Stomach (tissue), 9 donors: Measurements from ENCODE around the gene ADCY5. TPM values are rescaled to one million over a fixed set of nuclear protein-coding genes. Genes with fewer than 3 reads are reported as not detected.

Experiments used
- DNase-seq, 2 donors: peaks; one replicate each; pipeline versions ENCODE4 v3.0.0 to v3.0.0-alpha.2; 2013 to 2019
- H3K27ac ChIP-seq, 5 donors: fragments of 200-600 bp in 4 of 5; sonication (generic) in 4 of 5; one replicate each; pipeline ENCODE4 v1.5.1; 2013 to 2019; ENCODE audit warnings: mild to moderate bottlenecking in 1 of 5, moderate library complexity in 1 of 5
- H3K27me3 ChIP-seq, 3 donors: fragments of 200-600 bp; sonication (generic); one replicate each; pipeline ENCODE4 v1.5.1; 2017 to 2019; ENCODE audit warnings: mixed run types in 1 of 3
- H3K36me3 ChIP-seq, 4 donors: fragments of 200-600 bp; sonication (generic); 1 replicate in 3 of 4; 2 replicates in 1 of 4; pipeline ENCODE4 v1.5.1; 2016 to 2019
- H3K4me1 ChIP-seq, 4 donors: fragments of 200-600 bp; sonication (generic); one replicate each; pipeline ENCODE4 v1.5.1; 2016 to 2019
- H3K4me3 ChIP-seq, 4 donors: fragments of 200-600 bp; sonication (generic) in 3 of 4; one replicate each; pipeline ENCODE4 v1.5.1; 2016 to 2019; ENCODE audit warnings: mild to moderate bottlenecking in 1 of 4
- H3K9me3 ChIP-seq, 4 donors: fragments of 200-600 bp; sonication (generic); one replicate each; pipeline ENCODE4 v1.5.1; 2016 to 2019
- EP300 ChIP-seq: sonication (generic); formaldehyde crosslinking; IDR thresholded peaks from one replicate; pipeline ENCODE4 v1.6.1; 2017; ENCODE audit warnings: antibody characterized with exemption
- POLR2A ChIP-seq, 4 donors: fragments of 450-650 bp; IDR thresholded peaks; one replicate each; pipeline ENCODE4 v1.6.1; 2016; ENCODE audit warnings: antibody characterized with exemption in 4 of 4, control low read depth in 2 of 4, mild to moderate bottlenecking in 1 of 4, moderate library complexity in 1 of 4
- POLR2AphosphoS5 ChIP-seq, 3 donors: sonication (generic); formaldehyde crosslinking; IDR thresholded peaks; one replicate each; pipeline ENCODE4 v1.6.1; 2016; ENCODE audit warnings: antibody characterized with exemption in 3 of 3
- WGBS, 5 donors: extraction: QIAGEN DNeasy Blood & Tissue Kit in 3 of 5; methylation state at CpG; one replicate each; pipeline versions ENCODE4 v1.1.5 to v1.1.7; 2013 to 2018; 5-methylcytosine and 5-hydroxymethylcytosine counted together
- intact Hi-C: fragments of 100-400 bp; cut with DNase I; formaldehyde crosslinking; loops from one replicate; pipeline ENCODE4 v1.15.1; 2023; ENCODE audit warnings: low total_unique reads
- polyA plus RNA-seq, 3 donors: library from polyadenylated mRNA; stranded (reverse); fragments of 200-250 nt; gene quantifications; one replicate each; pipeline ENCODE4 v1.2.3, GENCODE V29; 2013
- total RNA-seq, 5 donors: library from RNA; depleted of rRNA; stranded (reverse); fragments of >200 nt; gene quantifications; one replicate each; pipeline versions ENCODE4 v1.1.0 to v1.2.3, GENCODE V29; 2014 to 2016
- TF ChIP-seq, protein P1 (sequence below), 7 experiments: fragments of 450-650 bp in 4 of 7; fragments of 200-600 bp in 3 of 7; sonication (generic) in 3 of 7; IDR thresholded peaks; one replicate each; pipeline ENCODE4 v1.5.1; 2016 to 2019; ENCODE audit warnings: antibody characterized with exemption in 7 of 7, control low read depth in 2 of 7, mild to moderate bottlenecking in 1 of 7
- donor health status: healthy with polysubstance abuse.
- donor health status: Bipolar disorder and iron deficiency.
- donor health status: healthy.

ADCY5 gene
- total and polyA plus RNA-seq, 8 donors, result 1.8 to 79.9 (median 16.3) TPM

DNA sequence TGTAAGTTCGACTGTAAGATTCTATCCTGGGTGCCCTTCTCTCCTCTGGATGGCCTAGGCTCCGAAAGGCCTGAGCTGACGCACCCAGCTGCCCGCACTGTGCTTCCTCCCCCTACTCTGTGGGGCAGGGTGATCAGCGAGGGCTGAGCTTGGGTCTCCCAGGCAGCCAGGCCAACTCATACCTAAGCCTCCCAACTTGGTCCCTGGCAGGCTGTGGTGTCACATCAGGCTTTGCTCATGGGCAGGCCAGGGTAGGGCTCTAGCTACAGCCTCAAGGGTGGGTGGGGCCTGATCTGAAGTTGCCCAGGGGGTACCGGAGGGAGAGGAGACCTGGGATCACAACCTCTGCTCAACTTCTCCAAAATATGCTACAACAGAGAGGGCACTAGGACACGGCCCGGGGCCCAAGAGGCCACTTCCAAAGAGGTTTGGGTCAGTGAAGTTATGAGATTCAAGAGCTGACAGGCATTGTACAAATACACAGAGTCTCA lies 123.1 kb downstream of the ADCY5 start:
- peaks cover 0 to 44% (median 10%) of the 10 kb centered on the region in 4 donors for H3K36me3 ChIP-seq
- H3K4me3 ChIP-seq, result no peak overlapping the region
- intact Hi-C loops, result loop anchor here (5.0 kb wide), 1 partner anchor 161 kb away; no protein-coding TSS in a partner anchor
- H3K27me3 ChIP-seq, result peaks cover 0 to 10% (median 0%) of the 10 kb centered on the region in 3 donors
- WGBS, 5 donors, result 86 to 94% (median 92%) methylated on average over 3 to 8 of the region's 8 CpGs
- TF ChIP-seq POLR2A (IDR thresholded peaks at IDR 0.05) (no peak), EP300 (no peak), POLR2AphosphoS5 (IDR thresholded peaks at IDR 0.05) (no peak)
- TF ChIP-seq, protein P1, sequence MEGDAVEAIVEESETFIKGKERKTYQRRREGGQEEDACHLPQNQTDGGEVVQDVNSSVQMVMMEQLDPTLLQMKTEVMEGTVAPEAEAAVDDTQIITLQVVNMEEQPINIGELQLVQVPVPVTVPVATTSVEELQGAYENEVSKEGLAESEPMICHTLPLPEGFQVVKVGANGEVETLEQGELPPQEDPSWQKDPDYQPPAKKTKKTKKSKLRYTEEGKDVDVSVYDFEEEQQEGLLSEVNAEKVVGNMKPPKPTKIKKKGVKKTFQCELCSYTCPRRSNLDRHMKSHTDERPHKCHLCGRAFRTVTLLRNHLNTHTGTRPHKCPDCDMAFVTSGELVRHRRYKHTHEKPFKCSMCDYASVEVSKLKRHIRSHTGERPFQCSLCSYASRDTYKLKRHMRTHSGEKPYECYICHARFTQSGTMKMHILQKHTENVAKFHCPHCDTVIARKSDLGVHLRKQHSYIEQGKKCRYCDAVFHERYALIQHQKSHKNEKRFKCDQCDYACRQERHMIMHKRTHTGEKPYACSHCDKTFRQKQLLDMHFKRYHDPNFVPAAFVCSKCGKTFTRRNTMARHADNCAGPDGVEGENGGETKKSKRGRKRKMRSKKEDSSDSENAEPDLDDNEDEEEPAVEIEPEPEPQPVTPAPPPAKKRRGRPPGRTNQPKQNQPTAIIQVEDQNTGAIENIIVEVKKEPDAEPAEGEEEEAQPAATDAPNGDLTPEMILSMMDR (IDR thresholded peaks at IDR 0.05), result no peak
- peak overlapping the region in 2 of 5 donors; percentile 33 to 41 for H3K27ac ChIP-seq
- DNase-seq, result no peak
- peaks cover 0 to 35% (median 18%) of the 10 kb centered on the region in 4 donors for H3K4me1 ChIP-seq
- H3K9me3 ChIP-seq, result no peaks in the 10 kb centered on the region

DNA sequence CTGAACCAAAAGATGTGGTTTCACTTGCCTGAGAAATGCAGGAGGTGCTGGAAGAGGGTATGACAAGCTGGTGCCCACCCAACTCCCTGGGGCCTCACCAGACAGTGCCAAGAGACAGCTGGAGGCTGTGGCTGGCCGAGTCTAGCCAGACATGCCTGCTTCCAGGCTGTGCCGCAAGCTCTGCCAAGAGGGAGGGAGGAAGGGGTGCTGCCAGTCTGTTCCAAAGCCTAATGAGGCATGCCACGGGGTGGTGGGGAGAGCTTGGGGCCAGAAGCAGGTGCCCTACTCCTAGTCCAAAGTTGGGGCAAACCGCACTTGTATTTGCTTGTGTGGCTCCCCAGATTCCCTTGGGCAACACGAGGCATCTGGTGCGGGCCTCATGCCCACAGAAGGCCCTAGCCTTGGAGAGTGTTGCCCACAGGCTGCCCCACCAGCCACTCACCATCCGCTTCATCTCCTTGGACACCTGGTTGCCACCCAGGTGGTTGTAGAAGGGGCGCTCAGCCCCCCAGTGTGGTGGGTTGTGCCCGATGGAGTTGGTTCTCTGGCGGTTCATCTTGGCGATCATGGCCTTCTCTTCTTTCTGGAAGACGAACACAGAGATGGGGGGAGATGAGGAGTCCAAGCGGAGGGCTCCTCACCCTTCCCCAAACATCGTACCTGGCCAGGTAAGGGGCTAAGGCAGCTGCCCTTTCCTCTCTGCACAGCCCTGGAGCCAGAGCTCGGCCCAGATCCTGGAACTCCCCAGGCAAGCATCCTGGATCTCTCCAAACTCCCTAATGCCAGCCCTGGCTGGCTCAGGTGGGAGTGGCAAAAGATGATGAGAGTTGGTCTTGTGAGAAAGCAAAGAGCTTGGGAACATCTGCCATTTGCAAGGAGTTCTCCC lies 123.8 kb downstream of the ADCY5 start:
- intact Hi-C loops, result loop anchor here (5.0 kb wide), 1 partner anchor 162 kb away; no protein-coding TSS in a partner anchor
- WGBS, 5 donors, result 60 to 92% (median 87%) methylated on average over 3 to 15 of the region's 15 CpGs
- no peaks in the 10 kb centered on the region for H3K9me3 ChIP-seq
- peaks cover 0 to 28% (median 15%) of the 10 kb centered on the region in 4 donors for H3K4me1 ChIP-seq
- DNase-seq, result no peak
- TF ChIP-seq, protein P1 (IDR thresholded peaks at IDR 0.05), result no peak
- TF ChIP-seq EP300 (no peak), POLR2A (IDR thresholded peaks at IDR 0.05) (no peak), POLR2AphosphoS5 (IDR thresholded peaks at IDR 0.05) (no peak)
- peak overlapping the region in 2 of 5 donors; percentile 33 to 41 for H3K27ac ChIP-seq
- H3K27me3 ChIP-seq, result peaks cover 0 to 10% (median 3%) of the 10 kb centered on the region in 3 donors
- peaks cover 0 to 50% (median 13%) of the 10 kb centered on the region in 4 donors for H3K36me3 ChIP-seq
- no peak overlapping the region for H3K4me3 ChIP-seq

DNA sequence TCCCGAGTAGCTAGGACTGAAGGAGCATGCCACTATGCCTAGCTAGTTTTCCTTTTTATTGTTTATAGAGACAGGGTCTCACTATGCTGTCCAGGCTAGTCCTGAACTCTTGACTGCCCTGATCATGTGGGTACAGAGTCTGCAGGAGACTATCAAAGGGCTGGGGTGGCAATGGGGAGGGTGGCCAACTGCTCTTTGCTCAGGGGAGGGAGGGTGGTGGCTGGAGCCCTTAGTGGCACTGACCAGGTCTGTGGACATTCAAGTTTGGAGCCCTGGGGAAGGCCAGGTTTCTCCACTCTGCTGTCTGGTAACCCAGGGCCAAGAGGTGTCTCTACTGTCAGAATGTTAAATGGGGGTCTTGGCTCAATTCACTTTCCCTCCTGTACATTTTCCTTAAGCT lies 125.1 kb downstream of the ADCY5 start:
- peaks cover 0 to 58% (median 19%) of the 10 kb centered on the region in 4 donors for H3K36me3 ChIP-seq
- DNase-seq, result no peak
- TF ChIP-seq EP300 (no peak), POLR2AphosphoS5 (IDR thresholded peaks at IDR 0.05) (no peak), POLR2A (IDR thresholded peaks at IDR 0.05) (no peak)
- TF ChIP-seq, protein P1 (IDR thresholded peaks at IDR 0.05), result no peak
- peaks cover 0 to 10% (median 3%) of the 10 kb centered on the region in 3 donors for H3K27me3 ChIP-seq
- H3K27ac ChIP-seq, result peak overlapping the region in 1 of 5 donors; percentile 10
- no peak overlapping the region for H3K4me3 ChIP-seq
- no peaks in the 10 kb centered on the region for H3K9me3 ChIP-seq
- WGBS, 5 donors, result 71 to 94% (median 85%) methylated on average over 1 of the region's 1 CpG
- intact Hi-C loops, result no loop called here
- peaks cover 0 to 16% (median 6%) of the 10 kb centered on the region in 4 donors for H3K4me1 ChIP-seq

DNA sequence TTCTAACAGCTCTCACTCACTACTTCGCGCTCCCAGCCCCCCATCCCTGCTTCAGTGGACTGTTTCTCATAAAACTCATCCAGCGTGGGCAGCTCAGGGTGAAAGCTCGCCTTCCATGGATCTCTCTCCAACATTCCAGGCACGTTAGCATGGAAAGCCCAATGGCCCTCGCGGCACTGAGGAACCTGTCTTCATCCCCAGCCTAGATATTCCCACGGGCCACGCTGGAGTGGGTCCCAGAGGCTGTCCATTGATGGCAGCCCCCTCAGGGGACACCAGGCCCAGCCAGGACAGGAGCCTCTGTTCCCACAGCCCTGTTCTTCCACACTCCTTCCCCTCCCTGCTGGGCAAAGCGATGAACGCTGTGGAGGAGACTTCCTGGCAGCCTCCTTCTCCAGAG lies 126.0 kb downstream of the ADCY5 start:
- no peak for DNase-seq
- Histone ChIP-seq H3K9me3 (no peaks in the 10 kb centered on the region), H3K36me3 (peaks cover 0 to 67% (median 22%) of the 10 kb centered on the region in 4 donors), H3K27me3 (peaks cover 0 to 3% (median 1%) of the 10 kb centered on the region in 3 donors), H3K4me3 (no peak overlapping the region), H3K4me1 (peaks cover 0 to 11% (median 4%) of the 10 kb centered on the region in 4 donors), H3K27ac (peak overlapping the region in 1 of 5 donors; percentile 10)
- intact Hi-C loops, result no loop called here
- WGBS, 5 donors, result 71 to 87% (median 83%) methylated on average over 11 of the region's 11 CpGs
- TF ChIP-seq POLR2A (IDR thresholded peaks at IDR 0.05) (no peak), POLR2AphosphoS5 (IDR thresholded peaks at IDR 0.05) (no peak), EP300 (no peak)
- TF ChIP-seq, protein P1 (IDR thresholded peaks at IDR 0.05), result no peak
